Right cardiac atrium (tissue), 5 donors: ENCODE measurements around the gene CUBN. TPM values are rescaled to one million over a fixed set of nuclear protein-coding genes. Genes with fewer than 3 reads are reported as not detected.

Source experiments
- ATAC-seq, 2 donors: fragments of 200-7000 bp; cut with Tn5 transposase; one replicate each; pipeline versions ENCODE4 v1.8.0 to v1.9.1; 2020; ENCODE audit warnings: moderate library complexity in 2 of 2, mild to moderate bottlenecking in 1 of 2
- DNase-seq, 3 donors: peaks; one replicate each; pipeline ENCODE4 v3.0.0-alpha.2; 2020
- H3K27ac ChIP-seq: one replicate; pipeline ENCODE4 v1.5.1; 2013; ENCODE audit warnings: mild to moderate bottlenecking, low read length, control low read depth, moderate library complexity
- H3K27me3 ChIP-seq: one replicate; pipeline ENCODE4 v1.6.1; 2013; ENCODE audit not compliant: control insufficient read depth, insufficient read depth
- H3K4me1 ChIP-seq: one replicate; pipeline ENCODE4 v1.6.1; 2013; ENCODE audit warnings: low read length; ENCODE audit not compliant: control insufficient read depth, insufficient read depth
- H3K4me3 ChIP-seq: one replicate; pipeline ENCODE4 v1.5.1; 2013; ENCODE audit warnings: low read length, control low read depth
- H3K9me3 ChIP-seq: one replicate; pipeline ENCODE4 v1.6.1; 2013; ENCODE audit warnings: low read length; ENCODE audit not compliant: control insufficient read depth
- WGBS: extraction: QIAGEN DNeasy Blood & Tissue Kit; methylation state at CpG from one replicate; pipeline ENCODE4 v1.1.7; 2013; 5-methylcytosine and 5-hydroxymethylcytosine counted together
- intact Hi-C, 4 donors: fragments of 100-400 bp; cut with DNase I; formaldehyde crosslinking; loops; one replicate each; pipeline versions ENCODE4 v1.11.0 to v1.14.0; 2022 to 2023
- polyA plus RNA-seq: library from polyadenylated mRNA; stranded (reverse); fragments of 200-250 nt; gene quantifications from one replicate; pipeline ENCODE4 v1.2.3, GENCODE V29; 2013
- total RNA-seq, 4 donors: library from RNA; stranded (reverse); fragmentation: NEBNext Ultra II Directional; extraction: Animal tissue kit (Norgen Biotek cat#: 25700); gene quantifications; one replicate each; pipeline ENCODE4 v1.2.1, GENCODE V29; 2021
- donor health status: healthy with polysubstance abuse.
- donor health status: DM: no; HTN: yes; CAD: no.
- donor health status: DM: no; HTN: no; CAD: no.
- donor health status: DM: no; HTN: yes; CAD: no; lungs with severe emphysema.
- donor health status: DM: yes; HTN: yes; CAD: no.

CUBN gene
- total and polyA plus RNA-seq, 5 donors = 0.41 to 1.3 (median 0.91) TPM

DNA sequence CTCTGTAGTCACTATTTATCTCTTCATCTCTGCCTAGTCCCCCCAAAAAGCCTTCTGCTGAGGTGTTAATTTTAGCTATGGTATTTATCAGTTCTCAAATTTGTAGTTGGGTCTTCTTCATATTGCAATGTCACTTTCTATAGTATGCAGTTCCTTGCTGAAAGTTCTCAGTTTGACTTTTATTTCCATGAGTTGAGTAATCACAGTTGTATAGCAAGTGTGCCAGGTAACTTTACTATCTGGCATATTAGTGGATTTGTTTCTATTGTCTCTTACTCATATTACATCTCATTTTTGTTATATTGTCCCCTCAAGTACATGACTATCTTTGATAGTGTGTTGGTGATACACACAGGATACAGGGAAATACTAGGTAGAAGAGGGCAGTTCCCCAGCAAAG lies 152.8 kb downstream of the CUBN start:
- ATAC-seq (no peak), DNase-seq (no peak)
- H3K4me1 ChIP-seq = no peaks in the 10 kb centered on the region
- H3K27me3 ChIP-seq = no peaks in the 10 kb centered on the region
- H3K27ac ChIP-seq = no peak overlapping the region
- H3K9me3 ChIP-seq = no peaks in the 10 kb centered on the region
- H3K4me3 ChIP-seq = no peak overlapping the region
- intact Hi-C loops = no loop called here

DNA sequence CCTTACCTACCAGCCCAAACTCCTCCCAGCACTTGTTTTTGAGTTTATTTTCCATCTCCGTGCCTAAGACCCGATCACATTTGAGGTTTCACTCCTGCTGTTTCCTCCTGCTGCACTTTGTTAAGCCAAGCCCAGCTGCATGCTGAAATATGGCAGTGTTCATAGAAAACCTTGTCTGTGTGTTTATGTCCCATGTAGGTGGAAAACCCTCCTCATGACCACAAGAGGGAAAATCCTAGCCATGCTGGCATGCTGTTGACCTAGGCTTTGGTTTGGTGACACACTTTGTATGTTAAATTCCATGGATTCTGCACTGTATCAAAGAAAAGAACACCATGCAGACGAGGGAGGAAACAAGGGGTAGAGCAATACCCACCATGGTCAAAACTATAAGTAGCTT lies 154.4 kb downstream of the CUBN start:
- H3K27ac ChIP-seq = no peak overlapping the region
- no peaks in the 10 kb centered on the region for H3K4me1 ChIP-seq
- no peaks in the 10 kb centered on the region for H3K27me3 ChIP-seq
- no peaks in the 10 kb centered on the region for H3K9me3 ChIP-seq
- H3K4me3 ChIP-seq = no peak overlapping the region
- intact Hi-C loops = no loop called here
- 53% methylated on average over 3 of the region's 3 CpGs for WGBS
- DNase-seq = no peak
- no peak for ATAC-seq

GRCh38 chr10:16968416-16969041 lies 161.1 kb downstream of the CUBN start:
- H3K4me1 ChIP-seq = peaks cover 7% of the 10 kb centered on the region
- no peaks in the 10 kb centered on the region for H3K9me3 ChIP-seq
- no peaks in the 10 kb centered on the region for H3K27me3 ChIP-seq
- intact Hi-C loops = no loop called here
- WGBS = 30% methylated on average over 8 of the region's 8 CpGs
- H3K27ac ChIP-seq = no peak overlapping the region
- no peak overlapping the region for H3K4me3 ChIP-seq
- ATAC-seq (peak; percentile 67 to 90), DNase-seq (peak; percentile 38 to 77 (median 63))

DNA sequence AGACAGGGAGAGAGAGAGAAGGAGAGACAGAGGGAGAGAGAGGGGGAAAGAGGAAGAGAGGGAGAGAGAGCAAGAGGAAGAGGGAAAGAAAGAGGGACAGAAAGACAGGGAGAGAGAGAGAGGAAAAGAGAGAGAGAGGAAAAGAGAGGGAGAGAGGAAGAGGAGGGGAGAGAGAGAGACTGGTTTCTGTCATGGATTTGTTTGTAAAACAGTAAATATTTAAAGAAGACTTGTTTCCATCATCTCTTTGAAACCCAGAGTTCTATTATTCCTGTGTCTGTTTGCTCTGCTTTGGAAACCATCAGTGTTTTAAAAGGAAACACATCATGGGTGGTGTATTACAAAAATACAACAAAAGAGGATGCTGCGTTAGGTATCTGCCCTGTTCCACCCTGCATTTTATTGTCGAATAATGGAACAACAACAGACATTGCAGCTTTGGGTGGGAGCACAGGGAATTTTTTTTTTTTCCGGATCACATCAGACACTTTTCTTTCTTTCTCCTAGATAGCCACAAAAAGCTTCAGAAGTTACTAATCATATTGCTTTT lies 161.7 kb downstream of the CUBN start:
- H3K4me3 ChIP-seq = no peak overlapping the region
- no peak overlapping the region for H3K27ac ChIP-seq
- peak in 1 of 2 donors; percentile 60 for ATAC-seq
- intact Hi-C loops = no loop called here
- no peaks in the 10 kb centered on the region for H3K9me3 ChIP-seq
- peaks cover 7% of the 10 kb centered on the region for H3K4me1 ChIP-seq
- WGBS = 40% methylated on average over 3 of the region's 3 CpGs
- DNase-seq = no peak
- no peaks in the 10 kb centered on the region for H3K27me3 ChIP-seq

DNA sequence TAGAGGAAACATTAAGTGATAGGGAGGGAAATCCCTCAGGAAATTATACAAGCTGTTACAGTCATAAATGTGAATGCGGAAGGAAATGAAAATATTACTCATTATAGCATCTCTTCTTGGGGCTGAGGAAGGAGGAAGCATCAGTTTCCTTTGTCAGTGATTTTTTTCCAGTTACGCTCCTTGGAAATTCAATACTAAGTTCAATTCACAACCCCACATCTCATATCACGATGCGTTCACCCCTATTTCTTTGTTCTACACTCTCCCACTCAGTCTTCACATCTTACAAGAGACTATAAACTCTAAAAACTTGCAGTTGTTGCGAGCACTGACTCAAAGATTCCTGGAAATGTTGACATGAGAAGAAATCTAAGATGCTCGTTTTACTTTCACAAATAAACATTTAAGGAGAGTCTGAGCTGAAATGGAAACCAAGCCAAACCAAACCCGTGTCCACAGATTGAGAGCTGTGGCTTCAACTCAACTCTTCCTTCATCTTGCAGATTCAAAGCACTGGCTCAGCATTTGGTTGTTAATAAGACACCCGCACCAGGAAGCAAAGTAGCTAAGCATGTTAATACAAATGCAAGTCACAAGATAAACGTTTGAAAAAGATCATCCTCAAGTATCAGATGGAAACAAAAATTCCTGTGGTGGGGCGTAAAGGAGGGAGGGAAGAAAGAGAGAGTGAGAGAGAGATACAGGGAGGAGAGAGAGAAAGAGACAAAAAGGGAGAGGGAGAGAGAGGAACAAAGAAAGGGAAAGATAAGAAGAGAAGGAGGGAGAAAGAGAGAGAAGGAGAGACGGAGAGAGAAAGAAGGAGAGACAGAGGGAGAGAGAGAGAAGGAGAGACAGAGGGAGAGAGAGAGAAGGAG lies 162.4 kb downstream of the CUBN start:
- WGBS = 39% methylated on average over 11 of the region's 11 CpGs
- Histone ChIP-seq H3K9me3 (no peaks in the 10 kb centered on the region), H3K4me3 (no peak overlapping the region), H3K27me3 (no peaks in the 10 kb centered on the region), H3K4me1 (peaks cover 7% of the 10 kb centered on the region), H3K27ac (no peak overlapping the region)
- DNase-seq (no peak), ATAC-seq (no peak)
- intact Hi-C loops = no loop called here

DNA sequence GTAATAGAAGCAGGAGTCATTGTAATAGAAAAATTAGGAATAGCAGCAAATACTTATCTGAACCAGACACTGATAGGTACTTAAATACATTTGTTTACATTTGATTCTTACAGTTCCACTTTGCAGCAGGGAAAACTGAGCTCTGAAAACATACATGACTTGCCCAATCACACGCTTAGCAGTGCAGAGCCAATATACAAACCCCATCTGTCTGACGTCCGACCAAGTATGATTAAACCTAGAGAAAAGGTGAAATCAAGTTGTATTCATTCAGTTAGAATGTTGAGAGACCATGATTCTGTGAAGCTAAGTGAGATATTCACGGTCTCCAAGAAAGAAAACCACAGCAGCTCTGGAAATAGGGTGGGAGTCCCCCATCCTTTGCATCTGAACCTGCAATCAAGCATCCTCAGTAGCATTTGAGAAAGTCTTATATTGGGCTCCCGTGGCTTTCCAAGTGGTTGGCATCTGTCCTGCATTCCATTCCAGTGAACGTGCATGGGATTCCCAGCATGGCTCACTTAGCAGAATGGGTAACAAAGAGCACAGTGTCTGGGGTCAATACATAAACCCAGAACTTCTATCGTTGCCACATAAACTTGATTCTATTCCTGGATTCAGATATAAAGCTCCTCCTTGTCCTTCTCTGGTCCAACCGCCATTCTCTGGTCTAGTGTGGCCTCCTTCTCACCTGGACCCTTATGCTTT lies 163.7 kb downstream of the CUBN start:
- Histone ChIP-seq H3K27me3 (no peaks in the 10 kb centered on the region), H3K9me3 (no peaks in the 10 kb centered on the region), H3K4me1 (peaks cover 7% of the 10 kb centered on the region), H3K27ac (no peak overlapping the region), H3K4me3 (no peak overlapping the region)
- DNase-seq (peak in 2 of 3 donors; percentile 38 to 56), ATAC-seq (peak; percentile 51 to 58)
- WGBS = 58% methylated on average over 8 of the region's 8 CpGs
- intact Hi-C loops = no loop called here

- 64% methylated on average over 7 of the region's 7 CpGs for WGBS
- DNase-seq (no peak), ATAC-seq (no peak)
- no peaks in the 10 kb centered on the region for H3K9me3 ChIP-seq
- no peak overlapping the region for H3K27ac ChIP-seq
- H3K4me3 ChIP-seq = no peak overlapping the region
- no peaks in the 10 kb centered on the region for H3K27me3 ChIP-seq
- peaks cover 7% of the 10 kb centered on the region for H3K4me1 ChIP-seq
- intact Hi-C loops = no loop called here
Observed at GRCh38 chr10:16965344-16965616, 164.3 kb downstream of the CUBN start.

DNA sequence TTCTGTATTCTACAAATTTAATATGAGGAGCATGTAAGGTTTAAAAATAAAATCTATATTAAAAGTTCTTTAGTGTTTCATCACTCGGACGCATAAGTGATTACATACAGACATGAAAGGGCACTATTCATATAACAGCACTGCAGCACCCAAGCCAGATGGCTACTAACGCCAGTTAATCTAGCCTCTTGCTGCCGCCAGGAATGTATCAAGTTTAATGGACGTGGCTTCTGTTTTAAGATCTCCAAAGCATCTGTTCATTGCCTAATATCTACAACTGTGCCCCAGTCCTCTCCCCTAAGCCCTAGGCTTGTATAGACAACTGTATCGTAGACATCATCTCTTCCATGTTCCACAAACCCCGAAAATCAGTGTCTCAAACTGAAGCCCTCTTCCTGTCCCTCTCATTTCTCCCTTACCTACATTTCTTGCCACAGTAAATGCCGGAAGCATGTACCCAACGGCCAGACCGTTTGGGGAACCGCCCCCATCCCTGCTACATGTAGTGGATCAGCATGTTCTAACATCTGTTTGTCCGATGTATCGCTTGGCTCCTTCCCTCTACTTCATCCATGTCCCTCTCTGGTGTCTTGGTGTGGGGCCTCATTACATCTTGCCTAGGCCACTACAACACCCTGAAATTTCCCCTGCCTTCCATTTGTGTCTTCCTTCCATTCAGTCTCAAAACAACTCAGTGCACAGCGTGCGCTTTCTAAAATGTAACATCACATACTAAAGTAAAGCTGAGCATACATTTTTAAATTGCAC lies 164.9 kb downstream of the CUBN start:
- Histone ChIP-seq H3K27ac (no peak overlapping the region), H3K9me3 (no peaks in the 10 kb centered on the region), H3K4me3 (no peak overlapping the region), H3K27me3 (no peaks in the 10 kb centered on the region), H3K4me1 (peaks cover 7% of the 10 kb centered on the region)
- 73% methylated on average over 15 of the region's 15 CpGs for WGBS
- ATAC-seq (no peak), DNase-seq (no peak)
- intact Hi-C loops = no loop called here

- H3K4me3 ChIP-seq = no peak overlapping the region
- no peaks in the 10 kb centered on the region for H3K9me3 ChIP-seq
- ATAC-seq (peak in 1 of 2 donors; percentile 11), DNase-seq (no peak)
- no peaks in the 10 kb centered on the region for H3K27me3 ChIP-seq
- intact Hi-C loops = no loop called here
- 96% methylated on average over 4 of the region's 4 CpGs for WGBS
- H3K4me1 ChIP-seq = no peaks in the 10 kb centered on the region
- no peak overlapping the region for H3K27ac ChIP-seq
Observed at GRCh38 chr10:16960551-16960950, 169.1 kb downstream of the CUBN start.

GRCh38 chr10:16957038-16957437 lies 172.6 kb downstream of the CUBN start:
- Histone ChIP-seq H3K27me3 (no peaks in the 10 kb centered on the region), H3K9me3 (no peaks in the 10 kb centered on the region), H3K4me1 (peaks cover 4% of the 10 kb centered on the region), H3K4me3 (no peak overlapping the region), H3K27ac (no peak overlapping the region)
- intact Hi-C loops = no loop called here
- WGBS = 83% methylated on average over 2 of the region's 2 CpGs
- ATAC-seq = no peak
- no peak for DNase-seq
